Sigmoid colon (tissue), 7 donors: ENCODE results near the gene CDCP1. TPM values are rescaled to one million over a fixed set of nuclear protein-coding genes. Genes with fewer than 3 reads are reported as not detected.

Experiments used
- DNase-seq: peaks from one replicate; pipeline ENCODE4 v3.0.0-alpha.2; 2019
- H3K27ac ChIP-seq, 4 donors: fragments of 200-600 bp; sonication (generic); one replicate each; pipeline ENCODE4 v1.5.1; 2016 to 2019; ENCODE audit warnings: mild to moderate bottlenecking in 1 of 4
- H3K27me3 ChIP-seq, 3 donors: fragments of 200-600 bp; sonication (generic); one replicate each; pipeline ENCODE4 v1.5.1; 2019; ENCODE audit warnings: mild to moderate bottlenecking in 1 of 3
- H3K36me3 ChIP-seq, 4 donors: fragments of 200-600 bp; sonication (generic); one replicate each; pipeline ENCODE4 v1.5.1; 2016 to 2019
- H3K4me1 ChIP-seq, 4 donors: fragments of 200-600 bp; sonication (generic); one replicate each; pipeline ENCODE4 v1.5.1; 2017 to 2019
- H3K4me3 ChIP-seq, 4 donors: fragments of 200-600 bp; sonication (generic); one replicate each; pipeline ENCODE4 v1.5.1; 2017 to 2019; ENCODE audit warnings: mild to moderate bottlenecking in 2 of 4, moderate library complexity in 1 of 4
- H3K9me3 ChIP-seq, 4 donors: fragments of 200-600 bp in 3 of 4; sonication (generic) in 3 of 4; one replicate each; pipeline versions ENCODE4 v1.5.1 to v1.6.1; 2013 to 2019
- EP300 ChIP-seq, 4 donors: sonication (generic); formaldehyde crosslinking; IDR thresholded peaks; one replicate each; pipeline ENCODE4 v1.6.1; 2017; ENCODE audit warnings: antibody characterized with exemption in 4 of 4
- POLR2A ChIP-seq, 2 donors: fragments of 450-650 bp; IDR thresholded peaks; one replicate each; pipeline ENCODE4 v1.6.1; 2016; ENCODE audit warnings: antibody characterized with exemption in 2 of 2, mild to moderate bottlenecking in 2 of 2, moderate library complexity in 2 of 2
- POLR2AphosphoS5 ChIP-seq, 4 donors: sonication (generic); formaldehyde crosslinking; IDR thresholded peaks; one replicate each; pipeline ENCODE4 v1.6.1; 2017; ENCODE audit warnings: antibody characterized with exemption in 4 of 4
- WGBS, 2 donors: extraction: QIAGEN DNeasy Blood & Tissue Kit; methylation state at CpG; one replicate each; pipeline ENCODE4 v1.1.7; 2013; 5-methylcytosine and 5-hydroxymethylcytosine counted together
- intact Hi-C: fragments of 100-400 bp; cut with DNase I; formaldehyde crosslinking; loops from one replicate; pipeline ENCODE4 v1.15.1; 2023
- polyA plus RNA-seq, 3 donors: library from polyadenylated mRNA; stranded (reverse); fragments of 200-250 nt; gene quantifications; one replicate each; pipeline ENCODE4 v1.2.3, GENCODE V29; 2013
- total RNA-seq, 4 donors: library from RNA; depleted of rRNA; stranded (reverse); fragments of >200 nt; gene quantifications; one replicate each; pipeline ENCODE4 v1.1.0, GENCODE V29; 2016
- TF ChIP-seq, protein P1 (sequence below), 4 experiments: fragments of 450-650 bp in 3 of 4; fragments of 200-600 bp in 1 of 4; IDR thresholded peaks; one replicate each; pipeline ENCODE4 v1.5.1; 2016 to 2019; ENCODE audit warnings: antibody characterized with exemption in 4 of 4, mild to moderate bottlenecking in 3 of 4, moderate library complexity in 2 of 4
- donor health status: healthy with polysubstance abuse.
- donor health status: Bipolar disorder and iron deficiency.
- donor health status: healthy.

CDCP1 gene
- total and polyA plus RNA-seq, 7 donors, result 0.71 to 35.2 (median 1.2) TPM

DNA sequence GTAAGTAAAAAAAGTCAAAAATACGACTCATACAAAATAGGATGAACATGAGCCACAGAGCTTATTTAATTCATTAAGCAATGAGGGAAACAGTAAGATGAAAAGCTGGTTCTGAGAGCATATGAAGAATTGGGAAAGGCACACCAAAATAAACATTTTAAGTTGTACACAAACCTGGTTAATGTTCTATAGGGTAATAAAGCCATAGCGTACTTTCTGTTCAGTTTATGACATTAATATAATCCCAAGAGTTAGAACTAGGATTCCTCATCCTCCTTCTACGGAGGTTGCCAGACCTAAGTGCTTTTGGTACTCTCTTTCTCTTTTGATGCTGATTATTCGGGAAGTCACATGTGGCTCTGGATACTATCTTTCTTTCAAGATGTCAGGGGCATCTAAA, 78.7 kb downstream of the CDCP1 start:
- no peak for TF ChIP-seq POLR2AphosphoS5 (IDR thresholded peaks at IDR 0.05)
- no peak for TF ChIP-seq POLR2A (IDR thresholded peaks at IDR 0.05)
- TF ChIP-seq EP300 (IDR thresholded peaks at IDR 0.05), result no peak
- TF ChIP-seq, protein P1, sequence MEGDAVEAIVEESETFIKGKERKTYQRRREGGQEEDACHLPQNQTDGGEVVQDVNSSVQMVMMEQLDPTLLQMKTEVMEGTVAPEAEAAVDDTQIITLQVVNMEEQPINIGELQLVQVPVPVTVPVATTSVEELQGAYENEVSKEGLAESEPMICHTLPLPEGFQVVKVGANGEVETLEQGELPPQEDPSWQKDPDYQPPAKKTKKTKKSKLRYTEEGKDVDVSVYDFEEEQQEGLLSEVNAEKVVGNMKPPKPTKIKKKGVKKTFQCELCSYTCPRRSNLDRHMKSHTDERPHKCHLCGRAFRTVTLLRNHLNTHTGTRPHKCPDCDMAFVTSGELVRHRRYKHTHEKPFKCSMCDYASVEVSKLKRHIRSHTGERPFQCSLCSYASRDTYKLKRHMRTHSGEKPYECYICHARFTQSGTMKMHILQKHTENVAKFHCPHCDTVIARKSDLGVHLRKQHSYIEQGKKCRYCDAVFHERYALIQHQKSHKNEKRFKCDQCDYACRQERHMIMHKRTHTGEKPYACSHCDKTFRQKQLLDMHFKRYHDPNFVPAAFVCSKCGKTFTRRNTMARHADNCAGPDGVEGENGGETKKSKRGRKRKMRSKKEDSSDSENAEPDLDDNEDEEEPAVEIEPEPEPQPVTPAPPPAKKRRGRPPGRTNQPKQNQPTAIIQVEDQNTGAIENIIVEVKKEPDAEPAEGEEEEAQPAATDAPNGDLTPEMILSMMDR (IDR thresholded peaks at IDR 0.05), result no peak
- Histone ChIP-seq H3K27me3 (no peaks in the 10 kb centered on the region), H3K27ac (no peak overlapping the region), H3K4me1 (peaks cover 0 to 3% (median 0%) of the 10 kb centered on the region in 4 donors), H3K36me3 (no peaks in the 10 kb centered on the region), H3K4me3 (no peak overlapping the region), H3K9me3 (no peaks in the 10 kb centered on the region)
- intact Hi-C loops, result no loop called here
- no peak for DNase-seq
- 19 to 67% methylated on average over 3 of the region's 4 CpGs for WGBS, 2 donors

DNA sequence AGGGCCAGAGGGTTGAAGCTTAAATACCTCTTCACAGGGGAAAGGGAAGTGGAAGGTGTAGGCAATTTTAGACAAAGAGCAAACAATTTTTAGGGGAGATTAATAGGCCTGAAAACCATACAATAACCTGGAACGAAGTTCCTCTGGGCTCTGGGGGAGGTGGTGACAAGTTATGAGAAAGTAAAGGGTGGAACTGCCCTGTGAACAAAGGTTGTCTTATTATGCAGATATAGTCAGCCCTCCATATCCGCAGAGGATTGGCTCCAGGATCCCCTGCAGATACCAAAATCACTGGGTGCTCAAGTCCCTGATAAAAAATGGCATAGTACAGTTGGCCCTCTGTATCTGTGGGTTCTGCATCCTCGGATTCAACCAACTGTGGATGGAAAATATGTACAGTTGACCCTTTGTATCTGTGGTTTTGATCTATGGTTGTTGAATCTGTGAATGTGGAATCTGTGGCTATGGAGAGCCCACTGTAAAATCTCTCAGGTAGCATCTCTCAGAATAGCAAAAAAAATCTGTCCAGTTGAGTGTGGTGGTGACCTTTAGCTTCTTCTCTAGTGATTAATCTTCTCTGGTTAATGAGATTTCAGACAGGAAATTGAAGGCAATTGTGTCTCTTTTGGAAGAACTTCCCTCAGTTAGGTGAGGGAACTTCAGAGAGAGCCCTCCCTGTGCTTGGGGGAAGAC, 79.9 kb downstream of the CDCP1 start:
- TF ChIP-seq POLR2A (IDR thresholded peaks at IDR 0.05) (no peak), EP300 (IDR thresholded peaks at IDR 0.05) (no peak), POLR2AphosphoS5 (IDR thresholded peaks at IDR 0.05) (no peak)
- TF ChIP-seq, protein P1 (IDR thresholded peaks at IDR 0.05), result no peak
- no peaks in the 10 kb centered on the region for H3K27me3 ChIP-seq
- intact Hi-C loops, result no loop called here
- no peak overlapping the region for H3K4me3 ChIP-seq
- H3K4me1 ChIP-seq, result peaks cover 0 to 3% (median 0%) of the 10 kb centered on the region in 4 donors
- no peaks in the 10 kb centered on the region for H3K36me3 ChIP-seq
- no peak overlapping the region for H3K27ac ChIP-seq
- DNase-seq, result no peak
- no peaks in the 10 kb centered on the region for H3K9me3 ChIP-seq
- WGBS, 2 donors, result 42 to 77% methylated on average over 3 of the region's 3 CpGs

DNA sequence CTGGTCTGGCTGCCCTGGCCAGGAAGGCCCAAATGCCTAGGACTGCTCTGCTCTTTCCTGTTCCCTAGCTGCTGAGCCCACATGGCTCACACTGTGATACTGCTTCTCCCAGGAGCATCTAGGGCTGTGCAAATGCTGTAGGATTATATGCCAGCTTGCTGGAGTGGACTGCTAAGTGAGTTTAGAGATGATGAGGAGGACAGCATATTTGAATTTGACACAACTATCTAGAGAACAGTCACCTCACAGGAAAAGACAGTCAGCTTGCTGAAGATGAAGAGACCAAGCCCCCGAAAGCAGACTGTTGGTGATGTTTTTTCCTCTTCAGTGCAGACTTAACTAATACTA, 80.8 kb downstream of the CDCP1 start:
- intact Hi-C loops, result no loop called here
- DNase-seq, result no peak
- TF ChIP-seq EP300 (IDR thresholded peaks at IDR 0.05) (no peak), POLR2A (IDR thresholded peaks at IDR 0.05) (no peak), POLR2AphosphoS5 (IDR thresholded peaks at IDR 0.05) (no peak)
- TF ChIP-seq, protein P1 (IDR thresholded peaks at IDR 0.05), result no peak
- no peaks in the 10 kb centered on the region for H3K36me3 ChIP-seq
- no peaks in the 10 kb centered on the region for H3K27me3 ChIP-seq
- peak overlapping the region in 2 of 4 donors; percentile 43 to 51 for H3K27ac ChIP-seq
- H3K4me3 ChIP-seq, result no peak overlapping the region
- H3K4me1 ChIP-seq, result peaks cover 0 to 3% (median 0%) of the 10 kb centered on the region in 4 donors
- WGBS, 2 donors, result 92 to 98% methylated on average over 1 of the region's 1 CpG
- H3K9me3 ChIP-seq, result no peaks in the 10 kb centered on the region

DNA sequence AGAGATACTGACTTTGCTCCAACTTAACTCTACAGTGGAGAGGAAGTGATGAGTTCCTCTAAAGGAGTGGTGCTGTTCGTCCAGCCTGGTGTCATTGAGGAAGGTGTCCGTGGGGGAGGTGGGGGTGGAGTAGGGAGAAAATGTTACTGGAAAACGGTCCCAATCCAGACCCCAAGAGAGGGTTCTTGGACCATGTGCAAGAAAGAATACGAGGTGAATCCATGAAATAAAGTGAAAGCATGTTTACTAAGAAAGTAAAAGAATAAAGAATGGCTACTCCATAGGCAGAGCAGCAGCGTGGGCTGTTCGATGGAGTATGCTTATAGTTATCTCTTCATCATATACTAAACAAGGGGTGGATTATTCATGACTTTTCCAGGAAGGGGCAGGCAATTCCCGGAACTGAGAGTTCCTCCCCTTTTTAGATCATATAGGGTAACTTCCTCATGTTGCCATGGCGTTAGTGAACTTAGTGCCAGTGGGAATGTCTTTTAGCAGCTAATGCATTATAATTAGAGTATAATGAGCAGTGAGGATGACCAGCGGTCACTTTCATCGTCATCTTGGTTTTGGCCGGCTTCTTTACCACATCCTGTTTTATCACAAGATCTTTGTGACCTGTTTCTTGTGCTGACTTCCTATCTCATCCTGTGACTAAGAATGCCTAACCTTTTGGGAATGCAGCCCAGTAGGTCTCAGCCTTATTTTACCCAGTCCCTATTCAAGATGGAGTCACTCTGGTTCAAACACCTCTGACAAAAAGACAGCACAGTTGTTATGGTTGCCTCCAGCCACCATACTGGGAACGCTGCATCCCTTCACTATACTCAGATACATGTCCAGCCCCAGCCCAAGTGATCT, 81.4 kb downstream of the CDCP1 start:
- intact Hi-C loops, result no loop called here
- no peaks in the 10 kb centered on the region for H3K27me3 ChIP-seq
- no peaks in the 10 kb centered on the region for H3K9me3 ChIP-seq
- DNase-seq, result no peak
- WGBS, 2 donors, result 39 to 66% methylated on average over 12 of the region's 12 CpGs
- H3K4me1 ChIP-seq, result peaks cover 0 to 3% (median 0%) of the 10 kb centered on the region in 4 donors
- H3K27ac ChIP-seq, result peak overlapping the region in 2 of 4 donors; percentile 43 to 51
- TF ChIP-seq POLR2AphosphoS5 (IDR thresholded peaks at IDR 0.05) (no peak), EP300 (IDR thresholded peaks at IDR 0.05) (no peak), POLR2A (IDR thresholded peaks at IDR 0.05) (no peak)
- TF ChIP-seq, protein P1 (IDR thresholded peaks at IDR 0.05), result no peak
- no peaks in the 10 kb centered on the region for H3K36me3 ChIP-seq
- H3K4me3 ChIP-seq, result no peak overlapping the region
